IPS DF 6.9 (cell line): ENCODE data around the gene N4BP3.
"Not testable (repeated sequence)": the region's sequence is repeated elsewhere in the genome, so short reads cannot be mapped to it uniquely, and the experiment has no call there.

Source experiments
- DNase-seq: peaks from one replicate; pipeline ENCODE4 v3.0.0-alpha.2; 2013; ENCODE audit warnings: low read depth, low spot score
- H3K27ac ChIP-seq: one replicate; pipeline ENCODE4 v1.5.1; 2013; ENCODE audit warnings: low read length, control low read depth
- H3K27me3 ChIP-seq: 2 replicates; pipeline ENCODE4 v1.6.1; 2013; ENCODE audit warnings: mild to moderate bottlenecking, low read length; ENCODE audit not compliant: control insufficient read depth, insufficient read depth
- H3K36me3 ChIP-seq: 2 replicates; pipeline ENCODE4 v1.6.1; 2013; ENCODE audit warnings: low read length; ENCODE audit not compliant: control insufficient read depth, insufficient read depth
- H3K4me1 ChIP-seq: 2 replicates; pipeline ENCODE4 v1.6.1; 2013; ENCODE audit warnings: low read length; ENCODE audit not compliant: control insufficient read depth, insufficient read depth
- H3K4me3 ChIP-seq: 2 replicates; pipeline ENCODE4 v1.5.1; 2013; ENCODE audit warnings: mild to moderate bottlenecking, low read length
- H3K9me3 ChIP-seq: 2 replicates; pipeline ENCODE4 v1.6.1; 2013; ENCODE audit warnings: low read length, inconsistent platforms; ENCODE audit not compliant: control insufficient read depth, insufficient read depth
- WGBS: extraction: QIAGEN DNeasy Blood & Tissue Kit; methylation state at CpG from one replicate; pipeline ENCODE4 v1.1.7; 2013; ENCODE audit warnings: mixed read lengths, missing lambda C conversion rate; ENCODE audit not compliant: insufficient read length, insufficient coverage; 5-methylcytosine and 5-hydroxymethylcytosine counted together

N4BP3 gene

DNA sequence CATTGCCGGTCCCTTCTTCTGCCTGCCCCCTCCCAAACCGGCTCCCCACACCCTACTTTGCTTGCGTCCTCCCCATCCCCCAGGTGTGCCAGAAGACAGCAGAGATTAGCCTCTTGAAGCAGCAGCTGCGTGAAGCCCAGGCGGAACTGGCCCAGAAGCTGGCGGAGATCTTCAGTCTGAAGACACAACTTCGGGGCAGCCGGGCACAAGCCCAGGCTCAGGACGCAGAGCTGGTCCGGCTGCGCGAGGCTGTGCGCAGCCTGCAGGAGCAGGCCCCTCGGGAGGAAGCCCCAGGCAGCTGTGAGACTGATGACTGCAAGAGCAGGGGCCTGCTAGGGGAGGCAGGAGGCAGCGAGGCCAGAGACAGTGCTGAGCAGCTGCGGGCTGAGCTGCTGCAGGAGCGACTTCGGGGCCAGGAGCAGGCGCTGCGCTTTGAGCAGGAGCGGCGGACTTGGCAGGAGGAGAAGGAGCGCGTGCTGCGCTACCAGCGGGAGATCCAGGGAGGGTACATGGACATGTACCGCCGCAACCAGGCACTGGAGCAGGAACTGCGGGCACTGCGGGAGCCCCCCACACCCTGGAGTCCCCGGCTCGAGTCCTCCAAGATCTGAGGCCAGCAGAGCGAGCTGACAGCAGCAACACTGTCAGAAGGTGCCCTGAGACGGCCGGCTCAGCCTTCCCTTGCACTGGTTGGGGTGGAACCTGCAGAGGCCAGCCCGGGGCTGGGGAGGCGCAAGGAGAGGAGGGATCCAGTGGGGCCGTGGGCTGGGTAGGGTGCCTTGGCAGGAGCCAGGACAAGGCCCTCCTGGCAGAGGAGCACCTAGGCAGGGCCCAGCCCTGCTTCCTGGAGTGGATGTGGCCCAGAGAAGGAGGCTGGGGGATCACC, 8.3 kb downstream of the N4BP3 start:
- no peaks in the 10 kb centered on the region for H3K9me3 ChIP-seq
- H3K4me1 ChIP-seq, result peaks cover 14% of the 10 kb centered on the region
- WGBS, result no CpG with 5 or more reads among the region's 38 CpGs
- no peak overlapping the region for H3K27ac ChIP-seq
- H3K4me3 ChIP-seq, result no peak overlapping the region
- H3K27me3 ChIP-seq, result no peaks in the 10 kb centered on the region
- peaks cover 22% of the 10 kb centered on the region for H3K36me3 ChIP-seq
- no peak for DNase-seq

DNA sequence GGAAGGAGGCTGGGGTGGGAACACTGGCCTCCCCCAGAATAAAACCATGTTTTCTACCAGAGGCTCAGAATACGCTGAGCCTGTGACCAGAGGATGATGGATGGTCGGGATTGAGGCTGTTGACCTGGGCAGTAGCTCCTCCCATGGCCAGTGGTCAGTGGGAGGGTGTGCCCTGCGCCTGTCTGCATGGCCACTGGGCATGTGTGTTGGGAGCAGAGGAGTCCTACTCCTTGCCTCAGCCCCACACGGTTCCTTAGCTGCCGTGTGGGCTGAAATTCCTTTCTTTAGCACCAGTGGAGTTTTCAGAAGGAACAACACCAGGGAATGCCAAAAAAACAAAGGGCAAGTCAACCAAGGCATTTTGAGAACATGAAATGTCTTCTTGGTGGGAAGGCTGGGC, 9.0 kb downstream of the N4BP3 start:
- Histone ChIP-seq H3K4me3 (no peak overlapping the region), H3K27me3 (no peaks in the 10 kb centered on the region), H3K27ac (no peak overlapping the region)

DNA sequence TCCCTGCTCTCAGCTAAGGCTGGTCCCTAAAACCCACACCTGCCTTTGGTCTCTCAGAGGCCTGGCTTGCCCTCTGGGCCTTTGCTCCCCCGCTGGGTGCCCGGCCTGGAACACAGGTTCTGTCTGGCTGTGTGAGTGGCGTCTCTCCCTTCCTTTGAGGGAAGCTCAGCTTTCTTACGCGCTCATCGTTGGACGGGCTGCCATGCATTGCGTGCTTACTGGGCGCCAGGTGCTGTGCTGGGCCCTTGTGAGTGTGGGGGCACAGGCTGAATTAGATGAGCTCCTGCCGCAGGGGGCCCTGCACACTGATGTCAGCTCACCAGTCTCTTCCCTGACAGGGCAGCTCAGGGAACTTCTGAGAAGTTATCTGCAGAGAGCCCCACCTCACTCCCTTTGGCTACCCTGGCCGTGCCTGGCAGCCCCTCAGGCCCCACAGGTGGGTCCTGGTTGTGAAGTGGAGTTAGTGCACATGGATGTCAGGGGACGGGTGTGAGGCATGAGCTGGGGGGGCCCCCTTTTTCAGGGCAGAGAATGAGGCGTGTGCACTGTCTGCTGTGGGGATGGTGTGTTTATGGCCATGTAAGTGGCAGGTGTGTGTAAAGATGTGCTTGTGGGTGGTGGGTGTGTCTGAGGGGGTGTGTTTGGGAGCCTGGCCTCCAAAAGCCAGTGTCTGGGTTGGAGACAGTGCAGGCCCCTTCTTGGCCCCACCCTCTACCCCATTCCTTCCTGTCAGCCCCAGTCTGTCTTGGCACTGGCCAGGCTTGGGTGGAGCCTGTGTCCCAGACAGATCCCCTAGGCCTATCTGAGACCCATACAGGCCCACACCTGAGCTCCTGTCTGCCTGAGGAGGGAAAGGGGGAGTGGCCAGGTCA, 10.0 kb downstream of the N4BP3 start:
- no peaks in the 10 kb centered on the region for H3K9me3 ChIP-seq
- WGBS, result no CpG with 5 or more reads among the region's 13 CpGs
- H3K4me1 ChIP-seq, result peaks cover 12% of the 10 kb centered on the region
- no peak overlapping the region for H3K4me3 ChIP-seq
- H3K27ac ChIP-seq, result no peak overlapping the region
- no peaks in the 10 kb centered on the region for H3K27me3 ChIP-seq
- DNase-seq, result no peak
- peaks cover 22% of the 10 kb centered on the region for H3K36me3 ChIP-seq

More for the DNA sequence above, 9.0 kb downstream of the N4BP3 start:
- no CpG with 5 or more reads among the region's 5 CpGs for WGBS
- Histone ChIP-seq H3K9me3 (no peaks in the 10 kb centered on the region), H3K4me1 (peaks cover 14% of the 10 kb centered on the region), H3K36me3 (peaks cover 22% of the 10 kb centered on the region)
- DNase-seq, result no peak

DNA sequence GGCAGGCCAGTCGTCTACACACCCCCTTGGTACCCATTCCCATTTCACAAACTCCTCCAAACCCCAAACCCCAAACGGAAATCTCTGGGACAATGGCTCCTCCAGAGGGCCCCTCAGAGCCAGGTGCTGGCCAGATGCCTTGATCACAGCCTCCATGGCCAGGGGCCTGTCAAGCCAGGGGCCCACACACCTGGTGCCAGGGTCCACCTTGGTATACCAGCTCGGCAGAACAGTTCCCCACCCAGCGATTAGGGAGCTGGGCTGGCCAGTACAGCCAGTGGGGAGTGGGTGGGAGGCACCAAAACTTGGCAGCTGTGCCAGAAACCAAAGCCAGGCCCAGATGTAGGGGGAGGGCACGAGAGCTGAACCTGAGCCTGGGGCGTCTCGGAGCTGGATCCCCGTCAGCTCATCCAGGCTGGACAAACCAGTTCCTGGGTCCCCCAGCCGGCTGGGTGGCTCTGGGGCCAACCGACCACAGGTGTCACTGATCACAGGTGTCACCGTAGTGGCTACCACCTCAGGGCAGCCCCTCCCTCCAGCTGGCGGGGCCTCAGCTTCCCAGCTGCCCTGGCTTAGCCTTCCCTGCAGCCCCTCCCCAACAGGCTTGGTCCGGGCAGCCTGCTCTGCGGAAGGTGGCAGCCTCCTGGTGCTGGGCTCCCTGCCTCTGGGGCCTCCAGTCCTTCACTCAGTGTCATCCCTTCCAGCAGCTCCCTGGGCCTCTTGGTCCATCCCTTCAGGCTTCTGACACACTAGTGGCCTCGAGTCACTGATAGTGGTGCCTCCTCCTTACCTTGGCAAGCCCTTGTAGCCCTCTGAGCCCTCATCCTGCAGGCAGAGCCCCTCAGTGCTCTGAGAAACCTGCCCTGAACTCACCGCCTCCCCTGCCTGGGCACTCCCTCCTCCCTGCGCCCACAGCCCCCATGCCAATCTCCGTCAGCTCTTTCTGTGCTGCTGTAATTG, 10.9 kb downstream of the N4BP3 start:
- H3K4me1 ChIP-seq, result peaks cover 12% of the 10 kb centered on the region
- H3K36me3 ChIP-seq, result peaks cover 22% of the 10 kb centered on the region
- H3K9me3 ChIP-seq, result no peaks in the 10 kb centered on the region
- no CpG with 5 or more reads among the region's 18 CpGs for WGBS
- peak overlapping the region; percentile 41 for H3K27ac ChIP-seq
- H3K4me3 ChIP-seq, result no peak overlapping the region
- no peak for DNase-seq
- H3K27me3 ChIP-seq, result no peaks in the 10 kb centered on the region

DNA sequence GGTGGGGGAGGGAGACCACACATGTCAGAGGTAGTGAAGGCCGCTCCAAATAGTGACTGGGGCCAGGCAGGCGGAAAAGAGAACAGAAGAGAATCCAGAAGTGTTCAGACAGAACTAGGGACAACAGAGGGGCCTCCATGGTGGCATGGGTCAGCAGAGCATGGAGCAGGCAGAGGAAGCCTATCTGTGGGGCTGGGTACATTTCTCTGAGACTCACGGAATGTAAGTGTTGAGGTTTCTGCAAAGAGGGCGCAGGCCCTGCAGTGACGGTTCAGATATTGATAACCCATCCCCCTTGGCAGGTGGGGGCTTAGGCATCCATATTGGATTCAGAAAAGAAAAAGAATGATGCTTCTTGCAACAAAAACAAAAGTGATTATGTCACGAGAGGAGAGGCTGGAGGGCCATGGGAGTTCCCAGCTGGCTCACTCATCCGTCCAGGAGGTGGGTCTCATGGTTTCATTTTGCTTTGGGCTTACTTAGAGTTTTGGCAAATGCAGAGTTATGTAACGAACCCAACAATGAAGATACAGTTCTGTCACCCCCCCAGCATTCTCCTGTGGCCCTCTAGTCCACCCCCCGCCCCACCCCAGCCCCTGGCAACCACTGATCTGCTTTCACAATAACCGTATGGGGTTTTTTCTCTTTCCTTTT, 12.0 kb downstream of the N4BP3 start:
- Histone ChIP-seq H3K4me3 (no peak overlapping the region), H3K4me1 (peaks cover 12% of the 10 kb centered on the region), H3K27me3 (no peaks in the 10 kb centered on the region), H3K9me3 (no peaks in the 10 kb centered on the region), H3K27ac (peak overlapping the region; percentile 41), H3K36me3 (peaks cover 17% of the 10 kb centered on the region)
- no CpG with 5 or more reads among the region's 10 CpGs for WGBS
- DNase-seq, result no peak

DNA sequence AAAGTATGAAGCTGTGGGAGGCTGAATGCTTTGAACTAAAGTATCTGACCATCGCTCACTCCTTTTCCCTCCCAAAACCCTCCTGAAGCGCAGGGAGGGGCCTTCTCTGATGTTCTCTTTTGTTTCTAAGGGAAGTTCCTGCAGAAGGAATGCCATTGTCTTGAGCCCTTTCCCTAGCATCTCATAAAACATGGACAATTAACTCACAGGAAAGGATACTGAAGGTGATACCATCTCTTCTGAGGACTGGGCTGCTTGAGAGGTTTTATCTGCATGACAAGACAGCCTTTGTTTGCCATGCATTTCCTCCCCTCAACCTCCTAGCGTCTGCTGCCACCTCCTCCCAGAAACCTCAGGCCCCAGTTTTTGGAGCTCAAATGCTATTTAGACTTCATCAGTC, 13.2 kb downstream of the N4BP3 start:
- no CpG with 5 or more reads among the region's 3 CpGs for WGBS
- Histone ChIP-seq H3K27me3 (no peaks in the 10 kb centered on the region), H3K27ac (no peak overlapping the region), H3K36me3 (peaks cover 10% of the 10 kb centered on the region), H3K4me3 (no peak overlapping the region), H3K9me3 (no peaks in the 10 kb centered on the region), H3K4me1 (peaks cover 12% of the 10 kb centered on the region)
- peak; percentile 94 for DNase-seq

DNA sequence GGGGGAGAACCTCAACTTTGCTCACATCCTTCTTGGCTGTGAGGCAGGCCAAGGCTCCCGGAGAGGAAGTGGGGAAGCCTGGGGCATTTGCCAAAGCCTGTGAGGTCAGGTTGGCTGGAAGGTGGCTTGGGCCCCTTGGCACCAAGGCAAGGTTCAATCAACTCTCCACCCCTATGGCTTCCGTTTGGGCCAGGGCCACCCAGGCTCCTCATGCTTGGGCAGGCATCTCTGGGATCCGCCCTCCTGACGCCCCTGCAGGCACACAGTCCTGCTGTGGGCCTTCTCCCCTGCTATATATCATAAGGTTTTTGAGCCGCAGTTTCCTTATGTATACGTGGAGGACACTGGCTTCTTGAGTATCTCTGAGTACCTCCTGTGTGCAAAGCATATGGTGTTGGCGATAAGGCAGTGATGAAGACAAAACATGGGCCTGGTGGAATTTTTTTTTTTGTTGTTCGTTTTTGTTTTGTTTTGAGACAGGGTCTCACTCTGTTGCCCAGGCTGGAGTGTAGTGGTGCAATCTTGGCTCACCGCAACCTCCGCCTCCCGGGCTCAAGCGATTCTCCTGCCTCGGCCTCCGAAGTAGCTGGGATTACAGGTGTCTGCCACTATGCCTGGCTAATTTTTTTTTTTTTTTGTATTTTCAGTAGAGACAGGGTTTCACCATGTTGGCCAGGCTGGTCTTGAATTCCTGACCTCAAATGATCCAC, 14.1 kb downstream of the N4BP3 start:
- not testable (repeated sequence) for DNase-seq, H3K36me3 ChIP-seq, H3K27me3 ChIP-seq, H3K4me3 ChIP-seq, H3K9me3 ChIP-seq
- no CpG with 5 or more reads among the region's 14 CpGs for WGBS
- Histone ChIP-seq H3K27ac (peak overlapping the region; percentile 31), H3K4me1 (peaks cover 12% of the 10 kb centered on the region)

DNA sequence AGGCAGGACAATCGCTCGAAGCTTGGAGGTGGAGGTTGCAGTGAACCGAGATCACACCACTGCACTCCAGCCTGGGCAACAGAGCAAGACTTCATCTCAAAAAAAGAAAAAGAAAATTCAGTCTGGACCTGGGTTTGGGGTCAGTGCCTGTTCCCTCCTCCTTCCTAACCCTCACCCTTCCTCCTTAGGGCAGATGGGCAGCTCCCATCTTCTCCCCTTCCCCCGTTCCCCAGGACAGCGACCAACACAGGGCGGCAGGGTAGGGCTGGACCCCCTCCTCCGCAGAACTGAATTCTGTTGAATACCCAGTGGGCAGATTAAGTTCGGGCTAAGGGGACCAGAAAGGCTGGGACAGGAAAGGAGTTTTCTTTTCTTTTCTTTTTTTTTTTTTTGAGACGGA, 16.0 kb downstream of the N4BP3 start:
- Histone ChIP-seq H3K4me1 (peaks cover 10% of the 10 kb centered on the region), H3K9me3 (no peaks in the 10 kb centered on the region), H3K4me3 (no peak overlapping the region), H3K36me3 (no peaks in the 10 kb centered on the region; the same call in 1 of the 2 replicates), H3K27ac (no peak overlapping the region), H3K27me3 (no peaks in the 10 kb centered on the region)
- DNase-seq, result no peak
- no CpG with 5 or more reads among the region's 9 CpGs for WGBS

DNA sequence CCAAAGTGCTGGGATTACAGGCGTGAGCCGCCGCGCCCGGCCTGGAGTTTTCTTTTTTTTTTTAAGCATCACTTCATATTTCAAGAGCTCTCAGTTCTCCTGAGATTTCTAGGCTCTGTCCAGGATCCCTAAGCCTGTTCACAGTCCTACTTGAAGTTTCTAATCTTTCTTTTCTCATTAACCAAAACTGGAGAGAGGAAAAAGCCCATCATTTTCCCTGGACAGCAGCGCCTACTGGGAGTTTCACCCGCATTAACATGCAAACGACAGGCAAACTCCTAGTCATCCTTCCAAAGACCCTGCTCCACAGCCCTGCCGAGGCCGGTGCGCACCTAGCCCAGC, 16.9 kb downstream of the N4BP3 start:
- not testable (repeated sequence) for H3K27me3 ChIP-seq, H3K36me3 ChIP-seq, H3K9me3 ChIP-seq, H3K4me1 ChIP-seq, DNase-seq, H3K27ac ChIP-seq
- no CpG with 5 or more reads among the region's 11 CpGs for WGBS
- H3K4me3 ChIP-seq, result peak overlapping the region; percentile 50; the same call in 1 of the 2 replicates
